Activated T-cell treated with anti-CD3 and anti-CD28 coated beads for 48 hours (primary cell): ENCODE results near the gene ELF4.
"Not testable (repeated sequence)": the region's sequence is repeated elsewhere in the genome, so short reads cannot be mapped to it uniquely, and the experiment has no call there.

ENCODE experiments used
- DNase-seq: peaks from one replicate; pipeline ENCODE4 v3.0.0-alpha.2; 2020; ENCODE audit warnings: low read depth

The ELF4 gene

GRCh38 chrX:130110379-130111219, at the start of gene ELF4:
Gene ELF4, minus strand, starts transcription at chrX:130110497. Its CDS starts 29,167 bp downstream, at chrX:130081330.
- DNase-seq, result peak; percentile 47

GRCh38 chrX:130159776-130160175, 49.5 kb upstream of the ELF4 start:
- DNase-seq, result no peak

DNA sequence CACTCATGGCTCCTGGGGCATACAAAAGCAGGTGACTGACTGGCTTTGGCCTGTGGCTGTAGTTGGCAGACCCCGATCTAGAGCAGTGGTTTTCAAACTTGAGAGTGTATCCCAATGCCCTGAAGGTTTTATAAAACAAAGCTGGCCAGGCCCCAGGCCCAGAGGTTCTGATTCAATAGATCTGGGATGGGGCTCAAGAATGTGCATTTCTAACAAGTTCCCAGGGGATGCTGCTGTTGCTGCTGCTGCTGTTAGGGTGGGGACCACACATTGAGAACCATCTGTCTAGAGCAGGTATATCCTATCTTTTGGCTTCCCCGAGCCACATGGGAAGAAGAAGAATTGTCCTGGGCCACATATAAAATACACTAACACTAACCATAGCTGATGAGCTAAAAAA, 48.0 kb upstream of the ELF4 start:
- no peak for DNase-seq

DNA sequence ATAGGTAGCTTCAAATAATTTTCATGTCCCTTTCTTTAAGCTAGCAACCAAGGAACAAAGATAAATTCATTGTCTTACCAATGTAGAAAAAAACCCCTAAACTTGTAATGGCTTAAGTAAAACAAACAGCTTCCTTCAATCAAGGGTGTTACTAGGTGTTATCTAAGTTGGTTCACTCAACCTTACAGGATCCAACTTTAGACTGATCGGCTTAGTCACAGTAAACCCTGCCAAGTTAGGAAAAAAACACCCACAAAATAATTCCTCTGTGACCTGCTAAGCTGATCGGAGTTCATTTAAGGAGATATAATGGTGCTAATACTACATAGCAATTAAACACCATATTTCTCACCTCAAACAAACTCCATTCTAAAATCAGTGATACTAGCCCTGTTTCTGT, 45.3 kb upstream of the ELF4 start:
- no peak for DNase-seq

GRCh38 chrX:130147631-130148030, 37.3 kb upstream of the ELF4 start:
- no peak for DNase-seq

- no peak for DNase-seq
Observed at GRCh38 chrX:130145123-130145522, 34.8 kb upstream of the ELF4 start.

DNA sequence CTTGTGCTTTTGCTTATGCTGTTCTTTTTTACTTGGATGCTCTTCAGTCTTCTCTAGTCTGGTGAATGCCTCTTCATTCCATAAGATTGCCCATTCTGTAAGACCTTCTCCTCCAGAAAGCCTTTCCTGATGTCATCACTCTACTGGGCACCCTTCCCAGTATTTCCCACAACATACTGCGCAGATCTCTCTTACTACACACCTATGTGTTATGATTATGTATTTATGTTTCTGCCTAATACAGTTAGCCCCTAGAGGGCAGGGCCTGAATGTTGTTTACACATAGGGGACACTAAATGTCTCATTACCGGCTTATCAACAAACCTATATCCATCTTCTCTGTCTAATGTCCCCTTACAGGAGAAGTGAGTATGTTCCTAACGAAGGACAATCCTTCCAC, 34.2 kb upstream of the ELF4 start:
- no peak for DNase-seq

- no peak for DNase-seq
Observed at GRCh38 chrX:130139474-130140201, 29.3 kb upstream of the ELF4 start.

GRCh38 chrX:130136961-130137360, 26.7 kb upstream of the ELF4 start:
- DNase-seq, result no peak

- no peak for DNase-seq
Observed at GRCh38 chrX:130136496-130136895, 26.2 kb upstream of the ELF4 start.

DNA sequence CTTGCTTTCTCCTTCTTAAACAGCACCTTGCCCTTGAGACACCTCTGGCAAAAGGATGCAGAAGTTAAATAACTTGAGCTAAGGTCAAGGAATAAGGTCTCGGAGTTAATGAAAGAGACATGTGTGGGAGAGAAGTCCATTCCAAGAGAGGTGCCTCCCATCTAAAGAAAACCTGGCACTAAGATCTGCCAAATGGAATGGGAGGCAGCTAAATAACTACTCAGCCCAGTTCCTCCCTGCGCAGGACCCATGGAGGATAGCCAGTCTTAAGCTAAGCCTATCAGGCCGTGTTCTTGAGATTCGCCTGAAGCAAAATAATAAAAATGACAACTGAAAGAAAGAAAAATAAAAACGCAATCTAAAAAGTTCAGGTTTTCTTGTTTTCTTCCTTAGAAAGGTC, 20.7 kb upstream of the ELF4 start:
- DNase-seq, result no peak

DNA sequence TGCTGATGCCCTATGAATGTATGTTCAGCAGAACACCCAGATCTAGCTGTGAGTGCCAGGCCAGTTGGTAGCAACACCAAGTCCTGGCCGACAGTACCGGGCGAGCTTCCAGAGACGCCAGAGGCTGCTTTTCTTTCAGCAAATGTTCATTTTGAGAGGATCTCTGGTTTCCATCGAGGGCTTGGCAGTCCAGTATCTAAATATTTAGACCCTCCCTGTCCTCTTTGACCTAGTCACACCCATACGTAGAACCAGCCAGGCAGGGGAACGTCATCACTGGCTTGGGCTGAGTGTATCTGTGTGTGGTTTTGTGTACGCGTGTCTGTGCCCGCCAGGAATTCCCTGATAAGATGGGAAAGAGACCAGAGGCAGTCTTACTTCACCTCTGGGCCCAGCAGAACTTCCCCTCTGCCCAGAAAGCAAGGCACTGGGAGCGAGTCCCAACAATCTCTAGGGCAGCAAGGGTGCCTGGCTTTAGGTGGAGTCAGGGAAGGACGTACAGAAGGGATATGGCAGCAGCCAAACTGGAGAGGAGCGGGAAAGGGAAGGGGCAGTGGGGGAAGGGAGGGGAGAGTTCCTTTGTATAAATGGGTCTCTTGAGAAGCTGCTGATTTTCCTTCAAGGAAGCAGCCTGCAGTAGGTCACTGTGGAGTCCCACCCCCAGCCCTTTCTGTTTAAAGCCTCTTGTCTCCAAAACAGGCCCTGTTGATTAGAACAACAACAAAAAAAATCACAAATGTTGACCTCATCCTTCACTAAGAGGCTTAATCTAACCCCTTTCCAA, 15.0 kb upstream of the ELF4 start:
- DNase-seq, result no peak

GRCh38 chrX:130124577-130124976, 14.3 kb upstream of the ELF4 start:
- DNase-seq, result no peak

DNA sequence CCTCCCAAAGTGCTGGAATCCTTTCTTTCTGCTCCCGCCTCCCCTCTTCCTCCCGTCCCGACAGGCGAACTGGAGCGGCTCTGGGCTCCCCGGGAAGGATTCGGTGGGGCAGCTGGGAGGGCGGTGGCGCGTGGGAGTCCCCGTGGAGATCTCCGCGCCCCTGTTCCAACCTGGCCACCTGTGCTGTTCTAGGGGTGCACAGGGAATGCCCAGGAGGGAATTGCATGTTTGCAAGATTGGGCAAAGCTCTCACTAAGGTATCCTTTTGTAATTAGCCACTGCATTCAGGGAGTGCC, 11.2 kb upstream of the ELF4 start:
- DNase-seq, result no peak

- DNase-seq, result peak; percentile 63
Observed at GRCh38 chrX:130120746-130121504, 10.6 kb upstream of the ELF4 start.

DNA sequence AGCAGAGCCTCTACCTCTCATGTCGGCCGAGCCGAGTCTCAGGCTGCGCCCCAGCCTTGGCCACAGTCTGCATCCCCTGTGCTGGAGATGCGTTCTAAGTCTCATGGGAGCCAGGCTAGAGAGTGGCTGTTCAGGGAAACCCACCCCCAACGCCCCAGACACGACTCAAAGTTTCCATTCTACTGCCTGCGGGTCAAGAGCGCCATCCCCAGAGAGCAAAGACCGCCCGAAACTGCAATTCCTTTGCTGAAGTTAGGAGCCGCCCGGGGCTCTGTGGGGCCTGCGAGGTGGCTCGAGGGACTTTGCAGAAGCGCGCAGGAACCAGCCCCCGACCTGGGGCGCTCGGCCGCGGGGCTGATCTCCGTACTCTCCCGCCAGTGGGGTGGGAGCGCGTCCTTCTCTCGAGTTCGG, 10.0 kb upstream of the ELF4 start:
- no peak for DNase-seq

- DNase-seq, result no peak
Observed at GRCh38 chrX:130119312-130119898, 9.1 kb upstream of the ELF4 start.

DNA sequence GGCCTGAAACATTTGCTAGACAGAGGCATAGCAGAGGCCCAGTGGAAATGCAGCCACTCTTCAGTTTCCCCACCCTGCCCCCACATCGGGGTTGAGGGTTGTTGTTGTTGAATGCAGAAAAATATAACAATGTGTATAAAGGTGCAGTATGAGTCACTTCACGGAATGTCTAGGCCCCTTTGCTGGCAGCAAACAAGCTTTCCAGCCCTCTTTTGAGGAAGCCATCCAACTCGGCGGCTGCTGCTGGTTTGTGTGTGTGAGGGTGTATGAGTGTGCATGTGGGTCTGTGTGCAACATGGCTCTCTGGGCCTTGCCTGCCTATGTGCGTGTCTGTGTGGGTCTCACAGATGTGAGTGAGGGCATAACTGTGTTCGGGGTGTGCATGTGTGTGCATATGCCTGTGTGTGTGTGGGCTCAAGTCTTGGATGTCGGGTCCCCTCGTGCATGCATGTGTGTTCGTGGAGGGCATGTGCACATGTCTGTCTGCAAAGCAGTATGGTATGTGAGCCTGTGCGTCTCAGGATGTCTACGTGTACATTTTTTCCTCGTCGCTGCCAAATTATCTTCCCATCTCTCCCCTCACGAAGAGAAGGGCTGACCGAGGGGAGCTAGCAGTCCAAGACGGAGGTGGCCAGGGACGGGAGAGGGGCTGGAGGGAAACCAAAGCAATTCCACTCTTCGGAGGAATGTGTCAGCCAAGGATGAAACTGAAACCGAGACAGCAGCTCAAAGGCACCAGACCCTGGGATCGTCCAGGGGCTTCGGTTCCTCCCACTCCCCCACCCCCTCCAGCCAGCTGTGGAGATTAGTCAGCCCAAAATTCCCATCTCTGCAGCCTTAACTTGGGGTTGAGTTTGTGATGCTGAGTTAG, 8.4 kb upstream of the ELF4 start:
- DNase-seq, result no peak

DNA sequence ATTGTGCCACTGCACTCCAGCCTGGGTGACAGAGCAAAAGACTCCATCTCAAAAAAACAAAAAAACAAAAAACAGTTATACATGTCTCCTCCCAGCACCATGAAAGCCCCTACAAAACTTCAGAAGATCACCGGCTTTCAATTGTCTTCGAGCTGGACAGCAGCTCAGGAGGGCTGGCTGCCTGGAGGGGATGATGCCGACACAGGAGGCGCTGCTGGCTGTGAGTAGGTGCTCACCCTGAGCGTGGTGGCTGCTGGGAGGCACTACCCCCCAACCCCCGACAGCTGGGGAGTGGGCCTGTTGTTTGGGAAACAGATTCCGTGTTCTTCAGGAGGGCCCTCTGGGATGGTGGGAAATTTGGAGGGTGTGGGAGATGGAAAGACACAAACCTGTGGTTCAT, 6.9 kb upstream of the ELF4 start:
- DNase-seq, result no peak

DNA sequence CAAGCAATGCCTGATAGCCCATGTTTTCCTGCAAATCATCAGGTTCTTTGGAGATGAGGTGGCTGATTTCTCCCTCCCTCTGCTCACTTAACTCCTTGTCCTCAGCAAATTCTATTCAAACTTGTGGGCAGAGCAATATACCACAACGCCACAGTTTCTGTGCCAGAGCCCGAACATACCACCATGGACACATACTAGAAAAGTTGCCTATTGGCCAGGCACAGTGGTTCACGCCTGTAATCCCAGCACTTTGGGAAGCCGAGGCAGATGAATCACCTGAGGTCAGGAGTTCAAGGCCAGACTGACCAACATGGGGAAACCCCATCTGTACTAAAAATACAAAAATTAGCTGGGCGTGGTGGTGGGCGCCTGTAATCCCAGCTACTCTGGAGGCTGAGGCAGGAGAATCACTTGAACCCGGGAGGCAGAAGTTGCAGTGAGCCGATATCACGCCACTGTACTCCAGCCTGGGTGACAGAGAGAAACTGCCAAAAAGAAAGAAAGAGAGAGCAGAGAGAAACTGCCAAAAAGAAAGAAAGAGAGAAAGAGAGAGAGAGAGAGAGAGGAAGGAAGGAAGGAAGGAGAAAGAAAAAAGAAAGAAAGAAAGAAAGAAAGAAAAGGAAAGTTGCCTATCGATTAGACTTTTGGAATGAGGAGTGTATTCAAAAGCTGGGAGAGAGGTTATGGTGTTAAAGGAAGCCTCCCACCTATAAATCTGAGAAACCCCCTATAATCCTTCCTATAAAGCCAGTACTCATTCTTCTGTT, 5.0 kb upstream of the ELF4 start:
- not testable (repeated sequence) for DNase-seq
